Measurements from ENCODE around the gene TSPAN9. TPM values are rescaled to one million over a fixed set of nuclear protein-coding genes. Genes with fewer than 3 reads are reported as not detected.

Gene TSPAN9
- total RNA-seq, 1 donor from 2014 or later: 40.9 TPM

DNA sequence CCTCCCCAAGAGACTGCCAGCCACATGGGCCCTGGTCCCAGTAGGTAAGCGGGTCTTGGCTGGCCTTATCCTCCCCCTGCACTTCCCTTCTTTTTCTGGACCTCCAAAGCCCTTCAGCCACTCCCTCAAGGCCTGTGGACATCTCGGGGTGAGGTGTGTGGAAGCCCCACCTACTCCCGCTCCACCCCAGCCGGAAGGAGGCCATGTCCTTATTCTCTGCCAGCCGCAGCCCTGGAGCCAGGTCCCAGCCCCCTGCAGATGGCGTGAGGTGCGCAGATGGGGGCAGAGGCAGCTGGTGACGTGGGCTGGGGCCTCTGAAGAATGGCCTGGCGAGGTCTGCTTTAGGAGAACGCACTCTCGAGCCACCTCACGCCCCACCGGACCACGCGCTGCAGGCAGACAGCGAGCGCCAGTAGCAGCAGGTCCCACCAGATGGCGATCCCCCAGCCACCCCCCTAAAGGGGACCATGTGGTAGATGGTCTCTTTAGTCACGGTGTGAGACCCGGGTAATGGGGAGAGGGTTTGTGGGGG, 167.1 kb downstream of the TSPAN9 start:
- no peak for TF ChIP-seq EZH2 (IDR thresholded peaks at IDR 0.05; ENCODE audit: insufficient read depth, low read length)
- Mint-ChIP-seq H3K27ac (ENCODE audit: unreplicated experiment) (no peak overlapping the region), H3K4me1 (ENCODE audit: low read depth, unreplicated experiment) (no peaks in the 10 kb centered on the region), H3K4me3 (ENCODE audit: unreplicated experiment) (no peak overlapping the region), H3K27me3 (ENCODE audit: low read depth, unreplicated experiment) (peaks cover 15% of the 10 kb centered on the region), H3K9me3 (ENCODE audit: unreplicated experiment) (peaks cover 4% of the 10 kb centered on the region), H3K36me3 (ENCODE audit: low read depth, unreplicated experiment) (peaks cover 19% of the 10 kb centered on the region)
- Histone ChIP-seq H3K27ac (ENCODE audit: low read depth, low read length) (no peak overlapping the region), H3K9ac (ENCODE audit: low read length) (no peak overlapping the region), H3K9me3 (ENCODE audit: insufficient read depth, low read depth, low read length) (no peaks in the 10 kb centered on the region), H4K20me1 (ENCODE audit: insufficient read depth, low read length) (peaks cover 30% of the 10 kb centered on the region), H3K79me2 (ENCODE audit: insufficient read depth, low read length) (no peaks in the 10 kb centered on the region), H3K4me3 (ENCODE audit: insufficient read depth, low read depth, low read length) (no peak overlapping the region), H3K4me1 (ENCODE audit: insufficient read depth, low read length) (no peaks in the 10 kb centered on the region), H3K36me3 (ENCODE audit: insufficient read depth, low read length) (no peaks in the 10 kb centered on the region), H3K4me2 (ENCODE audit: low read length) (no peak overlapping the region), H3K27me3 (ENCODE audit: insufficient read depth, low read length) (no peaks in the 10 kb centered on the region), H2AFZ (ENCODE audit: low read depth, low read length) (no peak overlapping the region)
- no peak for FAIRE-seq
- DNase-seq (ENCODE audit: low read depth): no peak

DNA sequence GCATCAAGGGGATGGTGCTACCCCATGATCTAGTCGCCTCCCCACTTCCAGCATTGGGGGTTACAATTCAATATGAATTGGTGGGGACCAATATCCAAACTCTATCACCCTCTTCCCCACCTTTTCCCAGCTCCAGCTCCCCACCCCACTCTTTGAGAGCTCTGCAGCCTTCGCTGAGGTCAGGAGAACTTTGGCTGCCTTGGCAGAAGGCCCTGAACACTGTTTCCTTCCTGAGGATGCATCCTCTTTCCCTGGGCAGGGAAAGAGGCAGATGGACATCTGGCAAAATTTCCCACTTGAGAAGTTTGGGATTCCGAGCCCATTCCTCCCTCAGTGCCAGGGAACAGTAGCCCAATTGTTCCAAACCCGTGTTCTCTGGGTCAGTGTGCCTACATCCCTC, 169.1 kb downstream of the TSPAN9 start:
- H3K79me2 ChIP-seq (ENCODE audit: insufficient read depth, low read length): no peaks in the 10 kb centered on the region
- no peak for FAIRE-seq
- H3K27ac ChIP-seq (ENCODE audit: low read depth, low read length): no peak overlapping the region
- peaks cover 28% of the 10 kb centered on the region for H4K20me1 ChIP-seq (ENCODE audit: insufficient read depth, low read length)
- no peaks in the 10 kb centered on the region for H3K4me1 ChIP-seq (ENCODE audit: insufficient read depth, low read length)
- no peaks in the 10 kb centered on the region for H3K9me3 ChIP-seq (ENCODE audit: insufficient read depth, low read depth, low read length)
- Mint-ChIP-seq H3K27ac (ENCODE audit: unreplicated experiment) (no peak overlapping the region), H3K27me3 (ENCODE audit: low read depth, unreplicated experiment) (peaks cover 17% of the 10 kb centered on the region), H3K36me3 (ENCODE audit: low read depth, unreplicated experiment) (peaks cover 26% of the 10 kb centered on the region), H3K4me1 (ENCODE audit: low read depth, unreplicated experiment) (no peaks in the 10 kb centered on the region), H3K4me3 (ENCODE audit: unreplicated experiment) (no peak overlapping the region), H3K9me3 (ENCODE audit: unreplicated experiment) (peaks cover 6% of the 10 kb centered on the region)
- H3K9ac ChIP-seq (ENCODE audit: low read length): no peak overlapping the region
- H3K4me3 ChIP-seq (ENCODE audit: insufficient read depth, low read depth, low read length): no peak overlapping the region
- no peak overlapping the region for H2AFZ ChIP-seq (ENCODE audit: low read depth, low read length)
- no peaks in the 10 kb centered on the region for H3K36me3 ChIP-seq (ENCODE audit: insufficient read depth, low read length)
- no peak for DNase-seq (ENCODE audit: low read depth)
- H3K27me3 ChIP-seq (ENCODE audit: insufficient read depth, low read length): no peaks in the 10 kb centered on the region
- no peak for TF ChIP-seq EZH2 (IDR thresholded peaks at IDR 0.05; ENCODE audit: insufficient read depth, low read length)
- TF ChIP-seq CTCF (IDR thresholded peaks at IDR 0.05; ENCODE audit: insufficient read depth, low read depth, low read length): no peak
- H3K4me2 ChIP-seq (ENCODE audit: low read length): no peak overlapping the region

DNA sequence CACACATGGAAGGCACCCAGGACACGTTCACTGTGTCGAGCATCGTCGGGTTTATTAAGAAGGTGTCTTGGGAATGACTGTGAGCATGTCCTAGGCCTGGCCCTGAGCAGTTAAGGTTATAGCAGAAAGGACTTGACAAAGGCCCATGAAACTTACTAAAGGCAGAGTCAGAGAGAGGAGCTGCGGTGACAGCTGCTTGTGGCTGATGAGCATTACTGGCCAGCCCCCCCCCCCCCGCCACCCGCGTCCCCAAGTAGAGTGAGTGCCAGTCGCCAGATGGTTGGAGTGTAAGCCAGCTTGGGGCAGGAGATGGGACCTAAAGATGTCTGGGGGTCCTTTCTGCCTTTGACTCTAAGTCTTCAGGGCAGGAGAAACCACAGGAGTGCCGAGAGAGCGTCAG, 169.9 kb downstream of the TSPAN9 start:
- Histone ChIP-seq H3K4me1 (ENCODE audit: insufficient read depth, low read length) (no peaks in the 10 kb centered on the region), H3K27ac (ENCODE audit: low read depth, low read length) (no peak overlapping the region), H3K79me2 (ENCODE audit: insufficient read depth, low read length) (no peaks in the 10 kb centered on the region), H3K4me3 (ENCODE audit: insufficient read depth, low read depth, low read length) (no peak overlapping the region), H3K4me2 (ENCODE audit: low read length) (no peak overlapping the region), H3K36me3 (ENCODE audit: insufficient read depth, low read length) (no peaks in the 10 kb centered on the region), H4K20me1 (ENCODE audit: insufficient read depth, low read length) (peaks cover 35% of the 10 kb centered on the region), H3K9me3 (ENCODE audit: insufficient read depth, low read depth, low read length) (no peaks in the 10 kb centered on the region), H3K27me3 (ENCODE audit: insufficient read depth, low read length) (no peaks in the 10 kb centered on the region), H2AFZ (ENCODE audit: low read depth, low read length) (no peak overlapping the region), H3K9ac (ENCODE audit: low read length) (no peak overlapping the region)
- Mint-ChIP-seq H3K27ac (ENCODE audit: unreplicated experiment) (no peak overlapping the region), H3K4me3 (ENCODE audit: unreplicated experiment) (no peak overlapping the region), H3K27me3 (ENCODE audit: low read depth, unreplicated experiment) (peaks cover 22% of the 10 kb centered on the region), H3K36me3 (ENCODE audit: low read depth, unreplicated experiment) (peaks cover 26% of the 10 kb centered on the region), H3K4me1 (ENCODE audit: low read depth, unreplicated experiment) (no peaks in the 10 kb centered on the region), H3K9me3 (ENCODE audit: unreplicated experiment) (peaks cover 6% of the 10 kb centered on the region)
- DNase-seq (ENCODE audit: low read depth) (no peak), FAIRE-seq (no peak)
- TF ChIP-seq CTCF (IDR thresholded peaks at IDR 0.05; ENCODE audit: insufficient read depth, low read depth, low read length) (no peak), EZH2 (IDR thresholded peaks at IDR 0.05; ENCODE audit: insufficient read depth, low read length) (no peak)
